Fibroblast of lung (primary cell): ENCODE data around the gene GAS2L1. TPM values are rescaled to one million over a fixed set of nuclear protein-coding genes. Genes with fewer than 3 reads are reported as not detected.

ENCODE experiments used
- DNase-seq, 2 donors: peaks; one replicate each; pipeline versions ENCODE4 v3.0.0 to v3.0.0-alpha.2; 2010; ENCODE audit warnings: low read depth in 2 of 2
- H2AFZ ChIP-seq: 2 replicates; pipeline ENCODE4 v1.5.1; 2012; ENCODE audit warnings: low read length, control low read depth, inconsistent platforms
- H3K27ac ChIP-seq: 2 replicates; pipeline ENCODE4 v1.5.1; 2011; ENCODE audit warnings: low read length, control low read depth; ENCODE audit not compliant: insufficient read depth
- H3K27me3 ChIP-seq: 2 replicates; pipeline ENCODE4 v1.5.1; 2011; ENCODE audit warnings: mild to moderate bottlenecking, low read length; ENCODE audit not compliant: control insufficient read depth, insufficient read depth
- H3K36me3 ChIP-seq: 2 replicates; pipeline ENCODE4 v1.5.1; 2011; ENCODE audit warnings: low read length; ENCODE audit not compliant: control insufficient read depth, insufficient read depth
- H3K4me1 ChIP-seq: 2 replicates; pipeline ENCODE4 v1.5.1; 2011; ENCODE audit warnings: low read length; ENCODE audit not compliant: control insufficient read depth, insufficient read depth; ENCODE audit errors: extremely low read depth
- H3K4me2 ChIP-seq: 2 replicates; pipeline ENCODE4 v1.5.1; 2011; ENCODE audit warnings: low read length, control low read depth; ENCODE audit not compliant: insufficient read depth; ENCODE audit errors: extremely low read depth
- H3K4me3 ChIP-seq, 4 experiments: fragments of 200-600 bp in 1 of 4; sonication (generic) in 1 of 4; replicated peaks in 1 of 4; 2 replicates each; pipeline ENCODE4 v1.5.1; 2011 to 2016; ENCODE audit warnings: low read length in 4 of 4, low read depth in 3 of 4, mild to moderate bottlenecking in 3 of 4, control low read depth in 2 of 4, inconsistent platforms in 1 of 4, mixed read lengths in 1 of 4; ENCODE audit not compliant: insufficient read depth in 1 of 4; ENCODE audit errors: control extremely low read depth in 1 of 4
- H3K79me2 ChIP-seq: 2 replicates; pipeline ENCODE4 v1.5.1; 2012; ENCODE audit warnings: mild to moderate bottlenecking, low read length, inconsistent platforms; ENCODE audit not compliant: control insufficient read depth, insufficient read depth
- H3K9ac ChIP-seq: 2 replicates; pipeline ENCODE4 v1.5.1; 2011; ENCODE audit warnings: mild to moderate bottlenecking, low read length, control low read depth; ENCODE audit not compliant: insufficient read depth
- H3K9me3 ChIP-seq: 2 replicates; pipeline ENCODE4 v1.5.1; 2012; ENCODE audit warnings: low read depth, low read length; ENCODE audit not compliant: control insufficient read depth, insufficient read depth
- H4K20me1 ChIP-seq: 2 replicates; pipeline ENCODE4 v1.5.1; 2011; ENCODE audit warnings: low read length; ENCODE audit not compliant: control insufficient read depth, insufficient read depth; ENCODE audit errors: extremely low read depth
- CTCF ChIP-seq, 2 donors: IDR thresholded peaks in 1 of 2; conservative IDR thresholded peaks in 1 of 2; 1 replicate in 1 of 2; 2 replicates in 1 of 2; pipeline ENCODE4 v1.5.1; 2011 to 2012; ENCODE audit warnings: low read length in 2 of 2, control low read depth in 1 of 2, inconsistent platforms in 1 of 2, low read depth in 1 of 2, mild to moderate bottlenecking in 1 of 2
- EZH2 ChIP-seq: IDR thresholded peaks from 2 replicates; pipeline ENCODE4 v1.5.1; 2012; ENCODE audit warnings: low read length, control low read depth, mild to moderate bottlenecking; ENCODE audit errors: missing control alignments
- polyA plus RNA-seq, 2 donors: library from polyadenylated mRNA; depleted of rRNA in 1 of 2; stranded (reverse) in 1 of 2; unstranded in 1 of 2; fragments of >200 nt; gene quantifications; 2 replicates each; pipeline ENCODE4 v1.2.1, GENCODE V29; 2011 to 2012; ENCODE audit warnings: missing spikeins in 1 of 2
- total RNA-seq: library from RNA; depleted of rRNA; stranded (reverse); fragments of >200 nt; gene quantifications from 2 replicates; pipeline ENCODE4 v1.2.1, GENCODE V29; 2014

The GAS2L1 gene
- total and polyA plus RNA-seq, 2 donors (not counting 1 experiment from before 2014, with no cell fraction given): 5.4 to 8.9 TPM

GRCh38 chr22:29263791-29264276 is 42.6 kb upstream of the GAS2L1 start:
- Histone ChIP-seq H4K20me1 (no peaks in the 10 kb centered on the region), H3K79me2 (peaks cover 18% of the 10 kb centered on the region), H3K9ac (no peak overlapping the region), H3K27me3 (no peaks in the 10 kb centered on the region), H3K27ac (no peak overlapping the region), H3K36me3 (peaks cover 10% of the 10 kb centered on the region), H3K4me3 (no peak overlapping the region), H3K4me2 (no peak overlapping the region), H3K4me1 (peaks cover 14% of the 10 kb centered on the region), H2AFZ (no peak overlapping the region), H3K9me3 (no peaks in the 10 kb centered on the region)
- no peak for DNase-seq
- no peak for TF ChIP-seq EZH2
- TF ChIP-seq CTCF (conservative IDR thresholded peaks at IDR 0.05 in 1 of 2, IDR thresholded peaks at IDR 0.05 in 1 of 2; ENCODE audit: low read depth in 1 of 2, low read length in 2 of 2): no peak

GRCh38 chr22:29265305-29265704 is 41.1 kb upstream of the GAS2L1 start:
- TF ChIP-seq CTCF (conservative IDR thresholded peaks at IDR 0.05 in 1 of 2, IDR thresholded peaks at IDR 0.05 in 1 of 2; ENCODE audit: low read depth in 1 of 2, low read length in 2 of 2) (no peak), EZH2 (no peak)
- DNase-seq: no peak
- H3K36me3 ChIP-seq: peaks cover 10% of the 10 kb centered on the region

GRCh38 chr22:29265929-29266328 is 40.5 kb upstream of the GAS2L1 start:
- Histone ChIP-seq H3K4me3 (peak overlapping the region in 1 of 4 experiments; percentile 87), H4K20me1 (peaks cover 11% of the 10 kb centered on the region), H3K9me3 (no peaks in the 10 kb centered on the region), H3K79me2 (peaks cover 39% of the 10 kb centered on the region), H3K4me2 (no peak overlapping the region), H2AFZ (no peak overlapping the region), H3K4me1 (peaks cover 24% of the 10 kb centered on the region), H3K36me3 (peaks cover 10% of the 10 kb centered on the region), H3K9ac (no peak overlapping the region), H3K27ac (no peak overlapping the region), H3K27me3 (no peaks in the 10 kb centered on the region)
- TF ChIP-seq CTCF (conservative IDR thresholded peaks at IDR 0.05 in 1 of 2, IDR thresholded peaks at IDR 0.05 in 1 of 2; ENCODE audit: low read depth in 1 of 2, low read length in 2 of 2): no peak
- no peak for TF ChIP-seq EZH2
- DNase-seq: peak in 1 of 2 donors; percentile 38

More at GRCh38 chr22:29265305-29265704, 41.1 kb upstream of the GAS2L1 start:
- H3K4me1 ChIP-seq: peaks cover 21% of the 10 kb centered on the region
- no peaks in the 10 kb centered on the region for H3K9me3 ChIP-seq
- peaks cover 33% of the 10 kb centered on the region for H3K79me2 ChIP-seq
- H3K4me3 ChIP-seq: no peak overlapping the region
- H3K9ac ChIP-seq: no peak overlapping the region
- no peak overlapping the region for H3K27ac ChIP-seq
- no peak overlapping the region for H2AFZ ChIP-seq
- no peak overlapping the region for H3K4me2 ChIP-seq
- no peaks in the 10 kb centered on the region for H3K27me3 ChIP-seq
- peaks cover 7% of the 10 kb centered on the region for H4K20me1 ChIP-seq
